Psoas muscle (tissue), 8 donors: ENCODE data around the gene ARHGEF10L. TPM values are rescaled to one million over a fixed set of nuclear protein-coding genes. Genes with fewer than 3 reads are reported as not detected.
A peak's percentile ranks its signal among the peaks of the same experiment; 100 is the strongest.

Experiments used
- ATAC-seq, 4 donors: fragments of 200-7000 bp; cut with Tn5 transposase; one replicate each; pipeline ENCODE4 v1.9.1; 2020; ENCODE audit warnings: moderate library complexity in 3 of 4, mild to moderate bottlenecking in 2 of 4
- DNase-seq, 2 donors: peaks; one replicate each; pipeline ENCODE4 v3.0.0-alpha.2; 2020
- H3K27ac ChIP-seq: fragments of 200-600 bp; one replicate; pipeline ENCODE4 v1.8.0; 2022
- H3K27me3 ChIP-seq, 3 donors: fragments of 200-600 bp in 1 of 3; one replicate each; pipeline versions ENCODE4 v1.6.1 to v1.8.0; 2013 to 2022; ENCODE audit warnings: low read length in 2 of 3, mild to moderate bottlenecking in 2 of 3, moderate library complexity in 1 of 3; ENCODE audit not compliant: insufficient read depth in 3 of 3
- H3K36me3 ChIP-seq, 2 donors: fragments of 200-600 bp in 1 of 2; one replicate each; pipeline versions ENCODE4 v1.6.1 to v1.8.0; 2013 to 2022; ENCODE audit warnings: low read depth in 1 of 2, mild to moderate bottlenecking in 1 of 2, moderate library complexity in 1 of 2; ENCODE audit not compliant: insufficient read depth in 1 of 2
- H3K4me1 ChIP-seq: fragments of 200-600 bp; one replicate; pipeline ENCODE4 v1.8.0; 2022
- H3K4me3 ChIP-seq: fragments of 200-600 bp; one replicate; pipeline ENCODE4 v1.8.0; 2022; ENCODE audit warnings: mild to moderate bottlenecking
- H3K9me3 ChIP-seq: fragments of 200-600 bp; one replicate; pipeline ENCODE4 v1.8.0; 2022
- CTCF ChIP-seq: fragments of 200-600 bp; IDR thresholded peaks from one replicate; pipeline ENCODE4 v1.8.0; 2022; ENCODE audit warnings: antibody characterized with exemption
- WGBS, 3 donors: extraction: QIAGEN DNeasy Blood & Tissue Kit; methylation state at CpG; one replicate each; pipeline versions ENCODE4 v1.1.6 to v1.1.7; 2013; 5-methylcytosine and 5-hydroxymethylcytosine counted together
- intact Hi-C, 2 donors: fragments of 100-400 bp; cut with DNase I; formaldehyde crosslinking; loops; one replicate each; pipeline versions ENCODE4 v1.11.0 to v1.14.2; 2022
- polyA plus RNA-seq, 3 donors: library from polyadenylated mRNA; stranded (reverse); fragments of 200-250 nt; gene quantifications; one replicate each; pipeline ENCODE4 v1.2.3, GENCODE V29; 2013
- total RNA-seq, 4 donors: library from RNA; stranded (reverse); fragmentation: NEBNext Ultra II Directional in 2 of 4; extraction: Animal tissue kit (Norgen Biotek cat#: 25700) in 2 of 4; gene quantifications; one replicate each; pipeline versions ENCODE4 v1.2.1 to v1.2.4, GENCODE V29; 2021 to 2023
- donor health status: healthy with polysubstance abuse.
- donor health status: DM: no; HTN: no; CAD: no; lungs with moderate emphysema.
- donor health status: Bipolar disorder and iron deficiency.
- donor health status: healthy.
- donor health status: DM: yes; HTN: yes; CAD: no.
- donor health status: DM: no; HTN: no; CAD: no.
- donor health status: DM: no; HTN: no; CAD: no.
- donor health status: DM: yes; HTN: yes; CAD: no.

The ARHGEF10L gene
- total and polyA plus RNA-seq, 7 donors: 18.8 to 108 (median 37.1) TPM

- TF ChIP-seq CTCF: no peak
- intact Hi-C loops: no loop called here
- H3K27ac ChIP-seq: peak overlapping the region; percentile 41
- peaks cover 14% of the 10 kb centered on the region for H3K4me1 ChIP-seq
- H3K4me3 ChIP-seq: no peak overlapping the region
- DNase-seq (no peak), ATAC-seq (peak; percentile 50 to 74 (median 56))
- H3K36me3 ChIP-seq: no peaks in the 10 kb centered on the region
- no peaks in the 10 kb centered on the region for H3K9me3 ChIP-seq
- 22 to 35% (median 28%) methylated on average over 8 of the region's 8 CpGs for WGBS, 3 donors
- no peaks in the 10 kb centered on the region for H3K27me3 ChIP-seq
These were observed 12.3 kb downstream of the ARHGEF10L start for GRCh38 chr1:17551755-17552234.

GRCh38 chr1:17553975-17554700, 14.6 kb downstream of the ARHGEF10L start:
- Histone ChIP-seq H3K9me3 (no peaks in the 10 kb centered on the region), H3K27me3 (no peaks in the 10 kb centered on the region), H3K4me1 (peaks cover 14% of the 10 kb centered on the region), H3K4me3 (no peak overlapping the region), H3K27ac (no peak overlapping the region), H3K36me3 (no peaks in the 10 kb centered on the region)
- ATAC-seq (peak in 1 of 4 donors; percentile 11), DNase-seq (no peak)
- intact Hi-C loops: no loop called here
- no peak for TF ChIP-seq CTCF
- 78 to 90% (median 80%) methylated on average over 8 of the region's 8 CpGs for WGBS, 3 donors

- Histone ChIP-seq H3K9me3 (no peaks in the 10 kb centered on the region), H3K4me1 (peaks cover 14% of the 10 kb centered on the region), H3K36me3 (no peaks in the 10 kb centered on the region), H3K27ac (no peak overlapping the region), H3K27me3 (no peaks in the 10 kb centered on the region), H3K4me3 (no peak overlapping the region)
- no peak for TF ChIP-seq CTCF
- intact Hi-C loops: no loop called here
- DNase-seq (no peak), ATAC-seq (no peak)
- 62 to 80% (median 74%) methylated on average over 2 of the region's 2 CpGs for WGBS, 3 donors
These were observed 15.5 kb downstream of the ARHGEF10L start for GRCh38 chr1:17554954-17555353.

- TF ChIP-seq CTCF: no peak
- H3K9me3 ChIP-seq: no peaks in the 10 kb centered on the region
- DNase-seq (no peak), ATAC-seq (no peak)
- 89 to 95% (median 93%) methylated on average over 7 of the region's 7 CpGs for WGBS, 3 donors
- no peaks in the 10 kb centered on the region for H3K27me3 ChIP-seq
- H3K4me1 ChIP-seq: peaks cover 24% of the 10 kb centered on the region
- intact Hi-C loops: no loop called here
- no peak overlapping the region for H3K27ac ChIP-seq
- H3K4me3 ChIP-seq: no peak overlapping the region
- no peaks in the 10 kb centered on the region for H3K36me3 ChIP-seq
These were observed 18.5 kb downstream of the ARHGEF10L start for GRCh38 chr1:17557986-17558385.

- ATAC-seq (no peak), DNase-seq (no peak)
- Histone ChIP-seq H3K9me3 (no peaks in the 10 kb centered on the region), H3K36me3 (no peaks in the 10 kb centered on the region), H3K27ac (no peak overlapping the region), H3K27me3 (no peaks in the 10 kb centered on the region), H3K4me1 (peaks cover 27% of the 10 kb centered on the region), H3K4me3 (no peak overlapping the region)
- intact Hi-C loops: no loop called here
- TF ChIP-seq CTCF: no peak
- WGBS, 3 donors: 67 to 71% (median 70%) methylated on average over 3 of the region's 3 CpGs
These were observed 19.0 kb downstream of the ARHGEF10L start for GRCh38 chr1:17558541-17558940.
